Right lung (tissue), 5 donors: Measurements from ENCODE around the gene ORM1. TPM values are rescaled to one million over a fixed set of nuclear protein-coding genes. Genes with fewer than 3 reads are reported as not detected.
A peak's percentile ranks its signal among the peaks of the same experiment; 100 is the strongest.

Experiments
- DNase-seq, 2 donors: peaks; one replicate each; pipeline ENCODE4 v3.0.0-alpha.2; 2013
- polyA plus RNA-seq, 5 donors: library from polyadenylated mRNA; unstranded; fragments of 120-200 nt; gene quantifications; one replicate each; pipeline versions ENCODE4 v1.2.1 to v1.2.3, GENCODE V29; 2013; ENCODE audit warnings: inconsistent platforms in 1 of 5, low replicate concordance in 1 of 5; ENCODE audit not compliant: insufficient read length in 5 of 5, insufficient read depth in 1 of 5

ORM1 gene
- polyA plus RNA-seq, 5 donors: 1.9 to 6.7 (median 4.3) TPM

DNA sequence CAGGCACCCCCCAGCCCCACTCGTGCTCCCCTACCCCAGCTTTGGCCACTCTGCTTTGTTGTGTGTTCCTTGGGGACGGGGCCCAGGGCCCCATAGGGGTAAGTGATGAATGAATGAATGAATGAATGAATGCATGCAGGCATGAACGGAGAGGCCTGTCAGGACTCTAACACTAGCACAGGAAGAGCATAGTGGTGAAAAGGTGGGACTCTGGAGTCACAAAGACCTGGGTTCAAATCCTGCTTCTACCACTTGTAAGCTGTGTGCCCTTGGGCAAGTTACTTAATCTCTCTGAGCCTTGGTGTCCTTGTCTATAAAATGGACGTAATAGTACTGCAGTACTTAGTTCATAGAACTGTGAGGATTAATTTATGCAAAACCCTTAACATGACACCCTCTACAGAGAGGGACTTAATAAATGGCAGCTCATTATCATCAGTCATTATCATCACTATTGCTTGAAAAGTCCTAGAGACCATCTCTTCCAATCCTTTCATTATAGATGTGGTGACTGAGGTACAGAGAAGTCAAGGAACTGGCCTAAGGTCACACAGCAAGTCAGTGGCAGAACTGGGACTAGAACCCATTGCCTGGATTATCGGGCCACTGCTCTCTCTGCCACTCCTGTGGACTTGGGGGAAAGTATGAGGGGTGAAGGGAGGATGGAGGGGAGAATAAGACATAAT is 20.0 kb downstream of the ORM1 start:
- DNase-seq: no peak

DNA sequence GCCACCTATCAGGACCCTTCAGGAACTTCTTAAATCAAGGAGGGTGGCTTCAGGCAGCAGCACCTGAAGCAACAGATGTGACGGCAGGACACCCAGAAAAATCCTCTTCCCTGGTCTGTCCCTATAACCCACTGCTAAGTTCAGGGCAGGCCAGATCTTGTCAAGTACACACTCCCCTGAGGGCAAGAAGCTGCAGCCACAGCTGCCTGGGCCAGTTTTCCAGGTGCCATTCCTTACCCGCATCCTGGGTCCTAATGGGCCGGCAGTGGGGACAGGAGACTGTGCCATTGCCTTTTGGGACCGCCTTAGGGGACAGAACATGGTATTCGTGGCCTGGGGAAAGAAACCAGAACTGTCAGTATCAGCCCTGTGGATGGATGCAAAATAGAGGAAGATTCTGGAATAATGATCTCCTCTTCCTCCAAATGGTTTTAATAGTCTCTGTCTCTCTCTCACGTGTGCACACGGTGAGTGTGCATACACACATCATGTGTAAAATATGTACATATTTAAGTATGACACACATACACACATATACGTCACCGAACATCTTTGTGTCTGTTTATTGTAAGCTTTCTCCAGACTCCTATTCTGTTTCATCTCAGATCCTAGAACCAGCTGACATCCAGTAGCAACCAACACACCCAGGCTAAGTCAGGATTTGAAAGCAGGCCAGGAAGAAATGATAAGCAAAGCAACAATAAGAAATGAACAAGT is 20.7 kb downstream of the ORM1 start:
- DNase-seq: no peak

DNA sequence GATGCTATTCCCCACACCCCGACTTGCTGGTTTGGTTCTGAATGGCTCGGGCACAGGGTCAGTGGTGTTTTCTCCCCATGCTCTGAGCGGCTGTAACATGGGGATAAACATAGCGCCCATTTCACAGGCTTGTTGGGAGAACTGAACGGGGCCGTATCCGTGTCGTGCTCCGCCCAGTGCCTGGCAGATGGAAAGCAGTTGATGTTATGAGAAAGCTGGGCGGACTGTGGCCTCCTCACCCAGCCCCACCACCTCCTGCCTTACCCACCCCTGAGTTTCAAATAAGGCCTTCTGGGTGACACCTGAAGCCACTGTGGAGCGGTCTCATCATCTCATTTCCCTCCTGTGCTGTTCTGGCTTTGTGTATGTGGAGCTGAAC is 21.3 kb downstream of the ORM1 start:
- DNase-seq: no peak

DNA sequence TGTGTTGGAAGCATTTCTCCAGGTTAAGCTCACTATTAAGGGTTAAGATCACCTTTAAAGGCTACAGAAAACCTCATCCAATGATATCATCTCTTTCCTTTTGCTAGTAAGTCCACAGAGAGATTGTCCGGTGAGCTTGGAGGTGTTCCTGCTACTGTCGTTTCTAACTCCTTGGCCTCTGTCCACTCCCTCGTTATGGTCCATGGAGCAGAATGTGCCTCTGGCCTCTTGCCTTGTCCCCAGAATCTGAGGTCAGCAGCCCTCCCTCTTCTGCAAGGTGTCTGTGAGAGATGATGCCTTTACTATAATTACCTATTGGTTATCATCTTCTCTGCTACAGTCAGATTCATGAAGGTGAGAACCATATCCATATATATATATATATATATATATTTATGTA is 21.8 kb downstream of the ORM1 start:
- DNase-seq: no peak

- DNase-seq: no peak
Measured at GRCh38 chr9:114345493-114346065, 22.7 kb downstream of the ORM1 start.

- no peak for DNase-seq
Measured at GRCh38 chr9:114346146-114346545, 23.2 kb downstream of the ORM1 start.

DNA sequence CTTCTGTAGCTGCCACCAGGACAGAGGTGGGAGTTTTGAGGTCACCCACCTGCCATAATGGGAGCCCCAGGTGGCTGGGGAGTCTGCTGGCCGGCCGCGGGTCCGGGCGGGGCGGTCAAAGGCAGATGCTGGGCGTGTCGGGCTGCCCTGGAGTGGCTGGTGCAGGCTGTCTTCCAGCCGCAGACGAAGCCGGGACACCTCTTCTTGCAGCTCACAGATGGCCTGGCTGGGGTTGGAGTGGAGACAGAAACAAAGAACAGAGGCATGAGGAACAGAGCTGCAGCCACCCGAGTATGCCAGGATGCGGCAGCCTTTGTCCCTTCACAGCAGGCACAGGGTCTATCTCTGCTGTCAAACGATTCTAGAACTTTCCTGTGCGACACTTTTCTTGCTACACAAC is 24.8 kb downstream of the ORM1 start:
- no peak for DNase-seq

DNA sequence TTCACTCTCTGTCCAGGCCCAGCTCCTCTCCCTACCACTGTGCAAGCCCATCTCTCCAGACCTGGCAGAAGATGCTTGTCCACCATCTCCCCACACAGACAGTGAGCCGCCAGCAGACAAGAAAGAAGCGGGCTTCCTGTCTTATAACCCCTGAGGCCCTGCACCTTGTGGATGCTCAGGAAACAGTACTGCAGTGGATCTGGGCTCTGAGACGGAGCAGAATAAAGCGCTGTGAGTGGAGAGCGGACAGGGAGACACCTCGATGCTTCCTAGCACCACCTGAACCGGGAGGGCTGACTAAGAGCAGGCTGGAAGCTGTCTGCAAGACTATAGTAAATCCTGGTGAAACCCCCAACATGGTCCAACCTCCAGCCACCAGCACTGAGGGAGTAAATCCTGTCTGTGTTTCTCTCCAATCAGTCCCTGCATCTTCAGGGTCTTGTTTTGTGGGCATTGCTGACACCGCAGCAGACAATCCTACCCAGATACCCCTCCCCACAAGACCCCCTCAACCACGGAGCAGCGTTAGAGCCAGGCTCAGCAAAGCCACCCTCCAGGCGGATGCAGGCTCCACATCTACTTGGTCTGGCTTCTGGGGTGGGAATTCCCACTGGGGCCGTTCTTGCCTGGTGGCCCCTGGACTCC is 25.5 kb downstream of the ORM1 start:
- no peak for DNase-seq

GRCh38 chr9:114348906-114349482 is 26.1 kb downstream of the ORM1 start:
- peak in 1 of 2 donors; percentile 16 for DNase-seq

DNA sequence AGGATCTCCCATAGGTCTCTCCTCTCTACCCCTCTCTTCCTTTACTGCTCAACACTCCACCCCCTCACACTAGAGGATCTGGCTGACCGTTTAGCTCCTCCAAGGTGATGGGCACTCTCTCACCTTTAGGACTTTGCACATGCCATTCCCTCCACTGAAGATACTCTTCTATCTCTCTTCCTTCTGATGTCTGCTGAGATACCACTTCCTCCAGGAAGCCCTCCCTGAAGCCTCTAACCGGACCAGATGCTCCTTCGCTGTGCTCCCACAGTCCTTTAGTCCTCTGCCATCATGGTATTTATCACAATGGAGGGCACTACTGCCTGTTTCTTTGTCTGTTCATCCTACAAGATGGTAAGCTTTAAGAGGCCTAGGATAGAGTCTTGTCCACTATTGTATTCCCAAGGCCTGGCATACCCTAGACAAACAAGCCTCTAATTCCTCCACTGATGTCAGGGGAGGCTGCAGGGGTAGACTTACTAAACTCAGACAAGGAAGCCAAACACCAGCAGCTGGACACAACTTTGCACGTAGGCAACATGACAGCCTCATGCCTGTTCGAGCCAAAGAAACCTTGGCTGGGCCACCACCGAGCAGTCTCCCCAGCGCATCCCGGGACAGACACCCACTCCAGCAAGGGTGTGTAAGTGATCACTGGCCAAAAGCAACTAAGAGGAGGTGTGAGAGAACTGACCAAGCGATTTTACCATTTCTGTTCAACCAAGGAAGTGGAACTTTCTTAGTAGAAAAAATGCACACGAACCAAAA is 27.0 kb downstream of the ORM1 start:
- no peak for DNase-seq

DNA sequence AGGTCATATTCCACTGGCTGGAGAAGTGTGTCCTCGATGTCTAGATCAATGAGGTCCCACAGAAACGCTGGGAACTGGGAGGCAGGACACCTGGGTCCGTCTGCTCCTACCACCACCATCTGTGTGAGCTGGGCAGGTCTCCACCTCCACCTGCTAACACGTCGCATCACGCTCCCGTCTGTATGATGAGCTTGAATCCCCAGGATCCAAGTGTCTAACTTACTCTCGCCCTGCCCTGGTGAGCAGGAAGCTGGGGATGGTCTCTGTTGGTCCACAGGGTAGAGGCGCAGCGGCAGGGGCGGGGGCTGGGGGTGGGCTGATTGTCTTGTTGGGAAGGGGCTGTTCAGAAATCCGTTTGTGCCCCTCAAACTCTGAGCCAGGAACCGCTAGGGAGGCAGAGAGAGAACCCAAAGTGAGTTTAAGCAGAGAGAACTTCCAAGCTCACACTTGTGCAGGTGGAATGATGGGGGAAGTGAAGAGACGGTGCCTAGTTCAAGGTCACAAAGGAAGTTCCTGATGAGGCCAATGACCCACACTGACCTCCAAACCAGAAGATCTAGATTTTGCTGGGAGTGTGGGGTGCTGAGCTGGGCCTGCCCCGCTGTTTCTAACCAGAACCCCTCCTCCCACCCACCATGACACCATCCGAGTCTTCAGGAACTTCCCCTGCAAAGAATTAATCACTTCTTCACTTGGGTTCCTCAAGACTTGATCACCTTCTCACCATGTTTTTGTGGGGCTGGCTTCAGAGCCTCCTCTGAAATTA is 27.9 kb downstream of the ORM1 start:
- DNase-seq: no peak

DNA sequence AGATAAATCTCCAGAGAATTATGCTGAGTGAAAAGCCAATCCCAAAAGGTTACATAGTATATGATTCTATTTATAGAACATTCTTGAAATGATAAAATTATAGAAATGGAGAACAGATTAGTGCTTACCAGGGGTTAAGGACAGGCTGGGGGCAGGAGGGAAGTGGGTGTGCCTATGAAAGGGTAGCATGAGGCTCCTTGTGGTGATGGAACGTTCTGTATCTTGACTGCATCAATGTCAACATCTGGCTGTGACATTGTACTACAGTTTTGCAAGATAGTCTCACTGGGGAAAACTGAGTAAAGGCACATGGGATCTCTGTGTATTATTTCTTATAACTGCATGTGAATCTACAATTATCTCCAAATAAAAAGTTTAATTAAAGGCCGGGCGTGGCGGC is 29.0 kb downstream of the ORM1 start:
- no peak for DNase-seq

- no peak for DNase-seq
Measured at GRCh38 chr9:114355821-114356220, 32.9 kb downstream of the ORM1 start.

DNA sequence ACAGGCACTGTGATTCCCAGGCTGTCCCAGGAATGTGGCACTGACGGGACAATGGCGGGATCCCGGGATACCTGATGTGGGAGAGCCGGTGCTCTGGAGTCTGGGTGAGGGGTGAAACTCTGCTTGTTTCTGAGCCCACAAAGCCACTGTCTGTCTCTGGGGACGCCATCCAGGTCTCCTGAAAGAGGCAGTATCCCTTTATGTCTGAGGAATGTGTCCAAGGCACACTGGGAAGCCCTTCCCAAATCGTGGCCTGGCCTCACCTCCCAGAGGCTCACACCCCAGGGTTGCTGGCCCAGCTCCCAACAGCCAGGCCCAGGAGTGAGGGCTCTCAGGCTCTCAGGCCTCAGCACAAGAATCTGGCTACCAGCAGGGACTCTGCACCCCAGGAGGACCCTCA is 33.9 kb downstream of the ORM1 start:
- no peak for DNase-seq

DNA sequence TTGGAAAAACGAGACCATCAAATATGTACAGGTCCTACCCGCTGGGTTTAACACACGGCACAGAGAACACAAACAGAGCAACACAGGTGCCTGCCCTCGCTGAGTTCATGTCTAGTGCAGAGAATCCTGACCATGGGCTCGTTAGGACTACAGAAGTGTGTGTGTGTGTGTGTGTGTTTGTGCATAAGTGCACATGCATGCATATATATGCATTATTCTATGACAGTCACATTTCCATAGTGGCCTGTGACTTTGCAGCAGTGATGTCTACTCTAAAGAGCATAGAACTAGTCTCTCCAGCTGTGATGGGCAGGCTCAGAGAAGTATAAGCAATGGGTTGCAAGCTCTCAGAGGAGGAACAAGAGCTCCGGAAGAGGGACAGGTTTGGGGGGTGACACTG is 34.5 kb downstream of the ORM1 start:
- DNase-seq: no peak

- no peak for DNase-seq
Measured at GRCh38 chr9:114357911-114358328, 35.0 kb downstream of the ORM1 start.

DNA sequence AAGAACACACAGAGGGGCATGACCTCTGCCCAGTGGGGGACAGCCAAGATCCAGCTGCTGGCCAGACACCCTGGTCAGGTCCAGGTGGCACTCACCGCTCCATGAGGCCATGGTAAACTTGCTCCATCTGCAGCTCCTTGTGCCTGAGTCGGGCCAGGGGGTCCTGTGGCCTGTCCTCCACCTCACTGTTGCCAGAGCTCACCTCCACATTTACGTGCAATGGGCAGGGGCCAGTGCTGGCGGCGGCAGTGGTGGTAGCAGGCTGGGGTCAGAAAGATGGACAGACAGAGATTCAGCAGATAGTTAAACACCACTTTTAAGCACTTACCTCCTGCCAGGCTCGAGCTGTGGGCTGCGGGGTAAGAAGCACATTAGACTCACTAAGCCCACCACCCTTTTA is 36.9 kb downstream of the ORM1 start:
- DNase-seq: no peak

DNA sequence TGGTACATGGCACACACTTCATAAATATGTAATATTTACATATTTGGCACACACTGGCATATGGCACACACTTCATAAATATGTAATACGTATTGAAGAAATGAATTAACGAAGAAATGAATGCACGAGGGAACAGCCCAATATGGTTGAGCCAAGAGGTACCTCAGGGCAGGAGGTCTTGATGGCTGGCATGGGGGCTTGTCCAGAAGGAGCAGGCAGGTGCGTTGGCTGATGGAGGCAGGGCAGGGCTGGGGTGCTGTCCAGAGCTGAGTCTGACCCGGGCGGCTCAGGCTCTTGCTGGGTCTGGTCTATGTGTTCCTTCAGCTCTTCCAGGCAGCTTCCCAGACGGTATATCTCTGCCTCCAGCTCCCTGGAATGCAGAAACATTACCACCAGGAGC is 38.6 kb downstream of the ORM1 start:
- no peak for DNase-seq

DNA sequence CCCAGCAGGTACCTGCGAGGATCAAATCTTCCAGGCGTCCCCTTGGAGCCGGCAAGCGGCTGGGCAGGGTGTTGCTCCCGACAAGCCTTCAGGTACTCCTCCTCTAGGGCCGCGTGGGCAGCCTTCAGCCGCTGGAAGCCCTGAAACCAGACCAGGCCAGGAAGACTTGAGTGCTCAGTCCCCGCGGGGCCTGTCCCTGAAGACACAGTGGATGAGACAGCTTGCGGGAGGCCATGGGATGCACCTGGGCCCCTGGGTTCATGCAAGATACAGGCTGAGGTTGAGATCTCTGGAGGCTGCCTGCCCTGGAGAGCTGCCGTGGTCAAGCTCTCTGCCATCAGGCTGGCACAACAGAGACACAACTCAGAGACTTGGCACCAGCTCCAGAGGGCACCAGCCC is 39.5 kb downstream of the ORM1 start:
- DNase-seq: no peak

- DNase-seq: no peak
Measured at GRCh38 chr9:114363424-114363823, 40.5 kb downstream of the ORM1 start.
